ENCODE results near the gene MCU.
"Not testable (repeated sequence)": the region's sequence is repeated elsewhere in the genome, so short reads cannot be mapped to it uniquely, and the experiment has no call there.

The MCU gene

GRCh38 chr10:72850861-72851260, 158.9 kb downstream of the MCU start:
- DNase-seq = no peak

GRCh38 chr10:72851509-72851908, 159.6 kb downstream of the MCU start:
- DNase-seq = no peak

- DNase-seq = no peak
Observed at GRCh38 chr10:72852508-72852907, 160.6 kb downstream of the MCU start.

- no peak for DNase-seq
Observed at GRCh38 chr10:72855129-72855528, 163.2 kb downstream of the MCU start.

- no peak for DNase-seq
Observed at GRCh38 chr10:72855790-72856189, 163.8 kb downstream of the MCU start.

GRCh38 chr10:72858067-72858466, 166.1 kb downstream of the MCU start:
- DNase-seq = no peak

GRCh38 chr10:72862957-72863356, 171.0 kb downstream of the MCU start:
- no peak for DNase-seq

- peak; percentile 36 for DNase-seq
Observed at GRCh38 chr10:72875250-72876055, 183.5 kb downstream of the MCU start.

- no peak for DNase-seq
Observed at GRCh38 chr10:72879245-72879644, 187.3 kb downstream of the MCU start.

GRCh38 chr10:72881291-72881690, 189.3 kb downstream of the MCU start:
- no peak for DNase-seq

- DNase-seq = no peak
Observed at GRCh38 chr10:72883861-72884260, 191.9 kb downstream of the MCU start.

GRCh38 chr10:72885953-72886352, 194.0 kb downstream of the MCU start:
- no peak for DNase-seq

GRCh38 chr10:72886621-72887020, 194.7 kb downstream of the MCU start:
- no peak for DNase-seq

- DNase-seq = peak; percentile 7
Observed at GRCh38 chr10:72887043-72887442, 195.1 kb downstream of the MCU start.

- DNase-seq = no peak
Observed at GRCh38 chr10:72888151-72888638, 196.3 kb downstream of the MCU start.

GRCh38 chr10:72889391-72889831, 197.5 kb downstream of the MCU start:
- DNase-seq = no peak

GRCh38 chr10:72890086-72890485, 198.1 kb downstream of the MCU start:
- DNase-seq = no peak

- no peak for DNase-seq
Observed at GRCh38 chr10:72893136-72893798, 201.3 kb downstream of the MCU start, which contains the start of gene OIT3. OIT3 (plus strand) TSS chr10:72893739; CDS start chr10:72893799, 60 bp downstream.

GRCh38 chr10:72895236-72895850, 203.4 kb downstream of the MCU start:
- DNase-seq = no peak

GRCh38 chr10:72898616-72899015, 206.7 kb downstream of the MCU start:
- no peak for DNase-seq

- DNase-seq = no peak
Observed at GRCh38 chr10:72899545-72899944, 207.6 kb downstream of the MCU start.

- DNase-seq = not testable (repeated sequence)
Observed at GRCh38 chr10:72903941-72904446, 212.1 kb downstream of the MCU start.

GRCh38 chr10:72904806-72905205, 212.9 kb downstream of the MCU start:
- no peak for DNase-seq

Data from fibroblast of skin of scalp (primary cell).